ENCODE data around the gene RPL38.

The RPL38 gene

GRCh38 chr17:74224959-74225725 lies 21.7 kb downstream of the RPL38 start:
- Mint-ChIP-seq H3K27me3 (no peaks in the 10 kb centered on the region), H3K9me3 (no peaks in the 10 kb centered on the region), H3K4me1 (no peaks in the 10 kb centered on the region), H3K27ac (no peak overlapping the region), H3K36me3 (no peaks in the 10 kb centered on the region), H3K4me3 (no peak overlapping the region)

- Mint-ChIP-seq H3K4me3 (no peak overlapping the region), H3K27me3 (no peaks in the 10 kb centered on the region), H3K9me3 (no peaks in the 10 kb centered on the region), H3K4me1 (no peaks in the 10 kb centered on the region), H3K27ac (no peak overlapping the region), H3K36me3 (no peaks in the 10 kb centered on the region)
Measured at GRCh38 chr17:74226252-74226651, 22.8 kb downstream of the RPL38 start.

GRCh38 chr17:74227271-74228080 lies 24.0 kb downstream of the RPL38 start:
- Mint-ChIP-seq H3K36me3 (no peaks in the 10 kb centered on the region), H3K27ac (no peak overlapping the region), H3K4me3 (no peak overlapping the region), H3K27me3 (no peaks in the 10 kb centered on the region), H3K4me1 (no peaks in the 10 kb centered on the region), H3K9me3 (no peaks in the 10 kb centered on the region)

GRCh38 chr17:74228306-74228978 lies 25.0 kb downstream of the RPL38 start:
- H3K36me3 Mint-ChIP-seq: no peaks in the 10 kb centered on the region
- H3K27ac Mint-ChIP-seq: no peak overlapping the region
- no peak overlapping the region for H3K4me3 Mint-ChIP-seq
- no peaks in the 10 kb centered on the region for H3K27me3 Mint-ChIP-seq
- H3K9me3 Mint-ChIP-seq: no peaks in the 10 kb centered on the region
- no peaks in the 10 kb centered on the region for H3K4me1 Mint-ChIP-seq

GRCh38 chr17:74230896-74231295 lies 27.4 kb downstream of the RPL38 start:
- H3K4me1 Mint-ChIP-seq: no peaks in the 10 kb centered on the region
- H3K36me3 Mint-ChIP-seq: no peaks in the 10 kb centered on the region
- H3K27ac Mint-ChIP-seq: no peak overlapping the region
- no peaks in the 10 kb centered on the region for H3K9me3 Mint-ChIP-seq
- no peaks in the 10 kb centered on the region for H3K27me3 Mint-ChIP-seq
- no peak overlapping the region for H3K4me3 Mint-ChIP-seq

GRCh38 chr17:74231928-74232907 lies 28.7 kb downstream of the RPL38 start:
- no peaks in the 10 kb centered on the region for H3K9me3 Mint-ChIP-seq
- H3K36me3 Mint-ChIP-seq: no peaks in the 10 kb centered on the region
- no peak overlapping the region for H3K4me3 Mint-ChIP-seq
- no peak overlapping the region for H3K27ac Mint-ChIP-seq
- H3K27me3 Mint-ChIP-seq: no peaks in the 10 kb centered on the region
- H3K4me1 Mint-ChIP-seq: no peaks in the 10 kb centered on the region

GRCh38 chr17:74233937-74234336 lies 30.5 kb downstream of the RPL38 start:
- Mint-ChIP-seq H3K4me1 (no peaks in the 10 kb centered on the region), H3K27me3 (no peaks in the 10 kb centered on the region), H3K9me3 (no peaks in the 10 kb centered on the region), H3K27ac (no peak overlapping the region), H3K4me3 (no peak overlapping the region), H3K36me3 (peaks cover 2% of the 10 kb centered on the region)

- H3K9me3 Mint-ChIP-seq: no peaks in the 10 kb centered on the region
- H3K27ac Mint-ChIP-seq: no peak overlapping the region
- peaks cover 2% of the 10 kb centered on the region for H3K36me3 Mint-ChIP-seq
- no peak overlapping the region for H3K4me3 Mint-ChIP-seq
- no peaks in the 10 kb centered on the region for H3K4me1 Mint-ChIP-seq
- H3K27me3 Mint-ChIP-seq: no peaks in the 10 kb centered on the region
Measured at GRCh38 chr17:74234486-74234885, 31.0 kb downstream of the RPL38 start.

GRCh38 chr17:74235040-74235581 lies 31.6 kb downstream of the RPL38 start:
- H3K9me3 Mint-ChIP-seq: no peaks in the 10 kb centered on the region
- H3K4me3 Mint-ChIP-seq: no peak overlapping the region
- H3K4me1 Mint-ChIP-seq: no peaks in the 10 kb centered on the region
- no peak overlapping the region for H3K27ac Mint-ChIP-seq
- H3K27me3 Mint-ChIP-seq: no peaks in the 10 kb centered on the region
- H3K36me3 Mint-ChIP-seq: peaks cover 2% of the 10 kb centered on the region

- Mint-ChIP-seq H3K4me3 (no peak overlapping the region), H3K27ac (no peak overlapping the region), H3K9me3 (no peaks in the 10 kb centered on the region), H3K27me3 (no peaks in the 10 kb centered on the region), H3K4me1 (no peaks in the 10 kb centered on the region), H3K36me3 (peaks cover 2% of the 10 kb centered on the region)
Measured at GRCh38 chr17:74235911-74236371, 32.5 kb downstream of the RPL38 start.

GRCh38 chr17:74237321-74237720 lies 33.8 kb downstream of the RPL38 start:
- no peak overlapping the region for H3K27ac Mint-ChIP-seq
- H3K27me3 Mint-ChIP-seq: no peaks in the 10 kb centered on the region
- no peaks in the 10 kb centered on the region for H3K9me3 Mint-ChIP-seq
- no peak overlapping the region for H3K4me3 Mint-ChIP-seq
- peaks cover 2% of the 10 kb centered on the region for H3K36me3 Mint-ChIP-seq
- H3K4me1 Mint-ChIP-seq: no peaks in the 10 kb centered on the region

- H3K27ac Mint-ChIP-seq: no peak overlapping the region
Measured at GRCh38 chr17:74239172-74239571, 35.7 kb downstream of the RPL38 start.

GRCh38 chr17:74240618-74241205 lies 37.2 kb downstream of the RPL38 start:
- H3K36me3 Mint-ChIP-seq: peaks cover 2% of the 10 kb centered on the region
- no peak overlapping the region for H3K27ac Mint-ChIP-seq
- H3K27me3 Mint-ChIP-seq: no peaks in the 10 kb centered on the region

More at GRCh38 chr17:74239172-74239571, 35.7 kb downstream of the RPL38 start:
- Mint-ChIP-seq H3K4me1 (no peaks in the 10 kb centered on the region), H3K36me3 (peaks cover 2% of the 10 kb centered on the region), H3K27me3 (no peaks in the 10 kb centered on the region), H3K4me3 (no peak overlapping the region), H3K9me3 (no peaks in the 10 kb centered on the region)

GRCh38 chr17:74241431-74241830 lies 38.0 kb downstream of the RPL38 start:
- H3K27ac Mint-ChIP-seq: no peak overlapping the region
- H3K4me1 Mint-ChIP-seq: no peaks in the 10 kb centered on the region
- H3K9me3 Mint-ChIP-seq: no peaks in the 10 kb centered on the region
- H3K4me3 Mint-ChIP-seq: no peak overlapping the region
- peaks cover 2% of the 10 kb centered on the region for H3K36me3 Mint-ChIP-seq
- H3K27me3 Mint-ChIP-seq: no peaks in the 10 kb centered on the region

More at GRCh38 chr17:74240618-74241205, 37.2 kb downstream of the RPL38 start:
- H3K9me3 Mint-ChIP-seq: no peaks in the 10 kb centered on the region
- no peak overlapping the region for H3K4me3 Mint-ChIP-seq
- H3K4me1 Mint-ChIP-seq: no peaks in the 10 kb centered on the region

All from activated naive CD4-positive, alpha-beta T cell treated with anti-CD3 and anti-CD28 coated beads, Interleukin-2, amount 50 U/mL, for 24 hours (primary cell).